Activated CD8-positive, alpha-beta memory T cell treated with anti-CD3 and anti-CD28 coated beads for 4 hours (primary cell): ENCODE results near the gene PLEKHG5.
"Not testable (repeated sequence)": the region's sequence is repeated elsewhere in the genome, so short reads cannot be mapped to it uniquely, and the experiment has no call there.

Experiments used
- DNase-seq, 2 donors: peaks; one replicate each; pipeline ENCODE4 v3.0.0-alpha.2; 2020; ENCODE audit warnings: low read depth in 2 of 2

Gene PLEKHG5

DNA sequence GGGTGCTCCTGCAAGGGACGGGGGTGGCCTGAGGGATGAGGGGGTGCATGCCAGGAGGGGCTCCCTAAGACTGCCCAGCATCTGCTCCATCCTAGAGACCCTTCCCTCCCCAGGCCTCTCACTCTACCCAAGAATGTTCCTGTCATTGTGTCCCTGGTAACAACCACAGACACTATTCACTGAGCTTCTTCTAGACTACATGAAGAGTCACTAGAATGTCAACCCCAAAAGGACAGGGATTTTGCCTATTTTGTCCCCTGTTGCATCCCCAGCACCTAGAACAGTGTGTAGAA lies 28.4 kb downstream of the PLEKHG5 start:
- no peak for DNase-seq

DNA sequence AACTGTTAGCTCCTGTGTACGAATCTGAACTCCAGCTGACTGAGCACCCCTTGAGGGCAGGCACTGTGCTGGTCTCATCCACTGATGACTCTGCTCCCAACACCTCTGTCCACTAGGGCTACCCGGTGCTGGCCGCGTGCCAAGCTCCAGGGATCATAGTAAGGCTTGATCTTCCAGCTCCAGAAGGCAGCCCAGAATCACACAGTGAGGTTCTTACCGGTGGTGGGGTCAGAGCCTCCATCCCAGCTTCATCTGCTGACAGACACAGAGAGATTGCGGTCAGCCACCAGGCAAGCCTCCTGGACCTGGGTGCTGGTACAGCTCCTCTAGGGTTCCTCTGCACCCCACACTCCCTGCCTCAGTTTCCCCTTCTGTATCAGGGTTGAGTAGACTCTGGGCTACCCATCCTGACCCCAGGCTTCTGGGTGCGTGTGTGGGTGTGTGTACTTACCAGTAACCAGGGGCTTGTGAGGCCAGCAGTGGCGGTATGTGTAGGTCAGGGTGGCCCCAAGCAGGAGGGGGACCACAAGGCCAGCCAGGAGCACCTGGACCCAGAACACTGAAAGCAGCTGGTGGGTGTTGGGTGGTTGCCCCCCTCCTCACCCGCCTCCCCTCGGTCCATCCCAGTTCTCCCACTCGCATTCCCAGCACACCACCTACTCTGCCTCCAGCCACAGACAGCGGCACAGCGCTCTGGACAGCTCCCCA lies 28.9 kb downstream of the PLEKHG5 start:
- DNase-seq: no peak

DNA sequence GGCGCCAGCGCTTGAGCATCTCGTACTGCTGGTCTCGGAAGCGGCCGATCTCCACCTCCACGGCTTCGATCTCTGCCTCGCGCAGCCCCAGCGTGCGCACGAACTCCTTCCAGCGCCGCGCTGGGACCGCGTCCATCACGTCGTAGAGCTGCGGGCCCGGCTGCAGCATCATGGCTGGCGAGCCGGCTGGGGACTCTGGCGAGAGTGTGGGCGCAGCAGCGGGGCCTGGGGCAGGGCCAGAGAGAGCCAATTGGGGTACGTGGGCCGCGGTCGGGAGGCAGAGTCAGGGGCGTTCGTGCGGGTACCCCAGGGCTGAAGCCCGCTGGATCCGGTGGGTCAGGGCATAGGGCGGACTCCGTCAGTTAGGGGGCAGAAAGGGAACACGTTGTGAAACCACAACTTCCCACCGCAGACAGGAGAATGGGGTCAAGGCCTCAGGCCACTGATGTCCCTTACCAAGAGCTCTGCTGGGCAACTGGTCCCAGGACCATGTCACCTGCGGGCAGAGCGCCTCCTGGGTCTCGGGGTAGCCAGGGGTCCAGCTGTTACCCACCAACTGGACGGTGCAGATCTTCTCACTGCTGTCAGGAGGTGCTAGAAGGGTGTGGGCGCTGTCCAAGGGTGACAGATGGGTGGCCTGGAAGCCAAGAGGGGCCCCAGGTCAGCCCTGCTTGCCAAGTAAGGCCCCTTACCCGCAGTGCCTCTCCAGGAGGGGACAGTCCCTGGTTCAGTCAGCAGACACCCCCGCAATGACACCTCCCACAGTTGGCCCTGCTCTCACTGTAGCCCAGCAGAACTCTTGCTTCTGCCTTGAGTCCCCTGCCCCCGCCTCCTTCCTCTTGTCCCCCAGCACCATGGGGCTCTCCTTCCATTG lies 29.7 kb downstream of the PLEKHG5 start:
- no peak for DNase-seq

DNA sequence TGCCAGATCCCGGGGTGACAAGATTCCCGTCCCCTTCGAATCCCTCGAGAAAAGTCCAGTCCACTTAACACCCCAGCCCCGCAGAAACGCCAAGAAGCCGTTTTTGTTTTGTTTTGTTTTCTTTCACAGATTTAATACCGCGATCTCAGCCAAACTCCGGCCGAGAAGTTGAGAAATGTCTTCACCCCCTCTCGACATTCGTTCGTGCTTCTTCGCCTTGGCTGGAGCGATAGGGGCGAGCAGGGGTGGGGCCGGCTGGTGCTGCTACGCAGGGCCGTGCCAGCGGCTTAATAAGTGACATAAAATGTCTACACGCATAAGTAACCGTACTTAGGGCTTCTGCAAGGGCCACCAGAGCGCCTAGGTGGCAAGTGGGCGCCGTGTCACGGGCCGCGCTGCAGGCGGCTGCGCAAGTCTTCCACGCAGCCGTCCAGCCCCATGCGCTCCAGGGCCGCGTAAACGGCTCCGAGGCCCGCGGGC lies 30.4 kb downstream of the PLEKHG5 start:
- DNase-seq: no peak

DNA sequence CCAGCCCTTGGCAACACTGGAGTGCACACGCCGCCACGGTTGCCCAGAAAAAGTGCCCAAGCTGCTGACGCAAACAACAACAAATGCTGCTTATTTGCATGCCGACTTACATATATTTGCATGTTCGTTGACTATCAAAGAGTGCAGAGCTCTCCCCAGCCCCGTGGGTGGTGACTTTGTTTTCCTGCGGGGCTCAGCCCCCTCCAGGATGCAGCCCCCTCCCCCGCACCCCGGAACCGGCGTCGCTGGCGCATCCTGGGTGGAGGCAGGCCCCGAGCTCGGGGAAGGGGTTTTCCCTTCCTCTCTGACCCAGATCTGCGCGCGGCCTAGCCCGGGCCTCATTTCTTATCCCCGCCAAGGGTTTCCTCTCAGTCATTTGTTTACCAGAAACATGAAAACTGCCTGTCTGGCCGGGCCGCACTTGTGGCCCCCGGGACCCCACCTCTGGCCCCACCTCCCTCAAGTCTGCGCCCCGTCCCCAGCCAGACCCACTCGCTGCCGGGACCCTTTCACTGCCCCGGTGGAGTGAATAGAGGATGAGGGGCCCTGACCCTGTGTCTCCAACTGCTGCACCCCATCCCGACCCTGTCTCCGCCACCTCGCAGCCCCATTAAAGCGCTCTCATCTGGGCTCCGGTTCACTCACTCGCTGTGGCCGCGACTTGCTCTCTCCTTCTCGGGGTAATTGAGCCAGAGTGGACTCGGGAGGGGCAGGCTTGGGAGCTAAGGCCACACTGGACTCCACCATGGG lies 31.0 kb downstream of the PLEKHG5 start:
- DNase-seq: peak; percentile 83 to 87

DNA sequence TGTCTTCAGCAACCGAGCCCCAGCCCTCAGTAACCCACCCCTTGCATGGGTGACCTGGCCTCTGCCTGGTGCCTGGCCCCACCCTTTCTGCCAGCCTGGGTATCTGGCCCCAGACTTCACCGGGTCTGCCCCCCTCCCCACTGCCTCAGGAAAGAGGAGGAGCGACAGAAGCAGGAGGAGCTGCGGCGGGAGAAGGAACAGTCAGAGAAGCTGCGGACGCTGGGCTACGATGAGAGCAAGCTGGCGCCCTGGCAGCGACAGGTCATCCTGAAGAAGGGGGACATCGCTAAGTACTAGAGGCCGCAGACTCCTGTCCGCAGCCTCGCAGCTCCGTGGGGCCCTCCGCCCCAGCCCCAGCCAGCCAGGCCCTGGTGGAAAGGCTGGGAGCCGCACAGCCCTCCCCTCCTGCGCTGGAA lies 31.6 kb downstream of the PLEKHG5 start:
- DNase-seq: no peak

DNA sequence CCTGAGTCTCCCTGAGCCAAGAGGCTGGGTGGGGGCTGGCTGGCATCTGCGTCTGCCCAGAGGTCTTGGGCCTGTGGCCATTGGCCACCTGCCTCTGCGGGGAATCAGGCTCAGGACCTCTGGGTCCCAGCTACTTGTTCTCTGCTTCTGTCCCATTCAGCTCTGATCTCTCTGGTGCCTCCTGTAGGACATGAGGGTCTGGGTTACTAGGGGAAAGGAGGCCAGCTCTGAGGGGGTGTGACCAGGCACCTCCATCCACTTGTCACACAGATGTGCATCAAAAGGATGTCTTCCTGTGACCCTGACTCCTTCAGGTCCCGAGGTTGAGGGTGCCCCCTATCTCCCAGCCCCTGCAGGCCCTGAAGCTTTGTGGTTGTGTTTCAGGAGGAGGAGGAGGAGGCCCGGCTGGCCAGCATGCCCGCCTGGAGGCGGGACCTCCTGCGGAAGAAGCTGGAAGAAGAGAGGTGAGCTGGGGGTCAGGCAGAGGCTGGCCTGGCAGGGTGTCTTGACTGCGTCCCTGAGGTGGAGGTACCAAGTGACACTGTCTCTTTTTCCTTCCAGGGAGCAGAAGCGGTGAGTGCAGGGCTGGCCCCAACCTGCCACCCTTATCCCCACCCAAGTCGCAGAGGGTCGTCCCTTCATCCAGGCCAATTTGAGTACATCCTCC lies 34.5 kb downstream of the PLEKHG5 start:
- no peak for DNase-seq

DNA sequence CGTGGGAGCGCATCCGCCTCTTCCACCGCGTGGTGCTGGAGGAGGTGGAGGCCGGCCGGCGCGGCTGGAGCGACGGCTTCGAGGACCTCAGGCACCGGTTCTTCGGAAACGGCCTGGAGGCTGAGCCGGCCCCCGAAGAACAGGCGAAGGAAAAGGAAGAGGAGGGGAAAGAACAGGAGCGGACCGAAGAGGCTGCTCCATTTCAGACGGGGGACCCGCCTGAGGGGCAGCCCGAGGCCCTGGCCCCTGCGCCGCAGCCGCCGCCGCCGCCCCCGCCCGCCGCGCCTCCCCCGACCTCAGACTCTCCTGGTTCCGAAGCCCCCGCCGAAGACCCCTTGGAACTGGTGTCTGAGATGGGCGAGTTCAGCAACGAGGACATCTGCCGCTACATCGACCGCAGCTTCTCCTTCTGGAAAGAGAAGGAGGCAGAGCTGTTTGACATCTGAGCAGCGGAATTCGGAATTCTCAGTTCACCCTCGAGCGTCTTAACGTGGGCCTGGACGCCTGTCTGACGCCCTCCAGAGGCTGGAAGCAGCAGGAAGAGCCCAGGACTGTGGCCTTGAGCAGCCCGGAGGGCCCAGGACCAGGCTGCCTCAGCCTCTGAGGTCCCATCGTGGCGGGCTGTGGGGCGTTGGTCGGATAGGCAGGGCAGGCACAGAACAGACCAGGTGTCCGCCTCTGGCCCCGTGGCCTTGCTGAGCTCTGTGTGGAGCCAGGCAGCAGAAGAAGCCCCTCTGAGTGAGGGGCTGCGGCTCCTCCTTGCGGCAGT lies 35.5 kb downstream of the PLEKHG5 start:
- not testable (repeated sequence) for DNase-seq

DNA sequence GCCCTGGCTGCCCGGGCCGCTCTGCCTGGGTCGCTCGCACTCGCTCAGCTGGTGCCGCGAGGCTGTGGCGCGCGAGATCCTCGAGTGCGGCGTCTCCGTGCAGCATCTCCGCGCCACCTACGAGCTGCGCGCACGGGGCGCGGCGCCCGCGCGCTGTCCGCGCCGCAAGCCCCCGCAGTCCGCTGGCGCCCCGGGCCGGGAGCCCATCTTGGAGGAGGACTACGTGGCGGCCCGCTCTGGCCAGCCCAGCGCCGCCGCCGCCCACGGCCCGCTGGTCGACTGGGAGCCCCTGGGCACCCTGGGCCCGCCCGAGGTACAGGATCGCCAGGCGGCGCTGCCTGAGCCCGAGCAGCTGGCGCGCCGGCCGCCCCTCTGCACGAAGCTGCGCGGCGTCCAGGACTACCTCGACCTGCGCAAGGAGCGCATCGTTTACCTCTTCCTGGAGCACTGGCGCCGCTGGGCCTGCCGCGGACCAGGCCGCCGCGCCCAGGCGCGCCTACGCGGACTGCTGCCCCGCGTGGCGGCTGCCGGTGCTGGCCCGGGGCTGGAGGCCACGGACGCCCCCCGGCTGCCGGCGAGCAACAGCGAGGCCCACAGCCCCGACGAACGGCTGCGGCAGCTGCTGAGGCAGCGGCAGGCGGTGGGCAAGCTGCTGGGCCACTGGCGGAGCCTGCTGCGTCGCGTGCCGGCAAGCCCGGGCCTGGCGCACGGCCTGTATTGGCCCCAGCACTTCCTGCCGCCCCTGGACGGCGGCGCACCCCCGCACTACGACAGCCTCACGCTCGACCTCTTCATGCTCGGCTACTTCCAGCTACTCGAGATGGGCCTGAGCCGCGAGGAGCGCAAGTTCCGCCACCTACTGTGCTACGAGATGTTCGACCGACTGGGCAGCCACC lies 36.4 kb downstream of the PLEKHG5 start:
- no peak for DNase-seq

DNA sequence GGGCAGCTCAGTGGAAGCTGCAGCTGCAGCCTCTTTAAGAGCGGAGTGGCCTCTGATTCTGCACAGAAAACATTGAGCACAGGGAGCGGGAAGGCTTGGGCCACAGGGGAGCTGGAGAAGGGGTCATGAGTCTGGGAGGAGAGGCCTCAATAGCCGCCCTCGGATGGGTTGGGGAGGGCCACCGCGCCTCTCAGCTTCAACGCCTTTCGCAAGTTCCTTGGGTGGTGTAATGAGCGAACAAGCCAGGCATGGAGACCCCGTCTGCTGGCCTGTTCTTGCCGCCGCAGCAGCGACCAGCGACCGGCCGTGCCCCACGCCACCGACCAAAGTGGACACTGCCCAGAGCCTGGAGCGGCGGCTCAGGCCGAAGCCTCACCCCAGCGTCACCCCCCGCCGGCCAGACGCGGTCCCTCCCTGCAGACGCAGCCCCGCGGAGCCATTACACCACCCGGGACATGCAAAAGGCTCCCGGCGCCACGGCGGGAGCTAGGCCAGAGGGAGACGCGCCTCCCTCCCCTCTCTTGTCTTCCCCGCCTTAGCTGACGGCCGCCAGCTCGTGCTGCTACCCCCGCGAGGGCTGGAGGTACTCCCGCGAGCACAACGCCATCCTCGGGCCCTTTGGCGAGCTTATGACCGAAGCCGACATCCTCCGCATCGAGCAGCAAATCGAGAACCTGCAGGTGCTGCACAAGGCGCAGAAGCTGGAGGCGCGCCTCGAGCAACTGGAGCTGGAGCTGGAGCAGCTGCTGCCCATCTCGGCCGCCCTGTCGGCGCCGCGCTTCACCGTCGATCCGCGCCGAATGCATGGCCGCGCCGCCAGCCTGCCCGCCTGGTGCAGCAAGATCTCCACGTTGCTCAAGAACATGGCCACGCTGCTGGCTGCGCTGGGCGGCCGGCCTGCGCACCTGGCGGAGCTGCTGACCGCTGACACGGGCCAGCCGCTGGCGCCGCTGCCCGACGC lies 37.3 kb downstream of the PLEKHG5 start:
- DNase-seq: not testable (repeated sequence)

DNA sequence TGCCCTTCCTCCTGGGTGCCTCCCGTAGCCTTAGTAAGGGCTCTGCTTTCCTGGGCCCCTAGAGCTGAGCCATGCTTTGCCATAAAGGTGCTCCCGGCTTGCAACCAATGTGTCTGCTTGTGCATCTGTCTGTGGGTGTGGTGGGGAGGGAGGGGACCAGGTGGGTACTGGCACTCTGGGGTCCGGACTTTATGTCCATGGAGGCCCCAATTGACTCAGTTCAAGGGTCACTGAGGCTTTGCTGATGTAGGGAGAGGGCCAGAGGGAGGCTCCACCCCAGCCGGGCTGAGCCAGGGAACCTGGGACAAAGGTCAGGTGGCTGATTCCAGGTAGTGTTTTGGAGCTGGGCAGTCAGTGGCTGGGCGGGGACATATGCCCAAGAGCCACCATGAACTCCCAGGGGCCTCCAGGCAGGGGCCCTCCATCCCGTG lies 40.5 kb downstream of the PLEKHG5 start:
- no peak for DNase-seq

DNA sequence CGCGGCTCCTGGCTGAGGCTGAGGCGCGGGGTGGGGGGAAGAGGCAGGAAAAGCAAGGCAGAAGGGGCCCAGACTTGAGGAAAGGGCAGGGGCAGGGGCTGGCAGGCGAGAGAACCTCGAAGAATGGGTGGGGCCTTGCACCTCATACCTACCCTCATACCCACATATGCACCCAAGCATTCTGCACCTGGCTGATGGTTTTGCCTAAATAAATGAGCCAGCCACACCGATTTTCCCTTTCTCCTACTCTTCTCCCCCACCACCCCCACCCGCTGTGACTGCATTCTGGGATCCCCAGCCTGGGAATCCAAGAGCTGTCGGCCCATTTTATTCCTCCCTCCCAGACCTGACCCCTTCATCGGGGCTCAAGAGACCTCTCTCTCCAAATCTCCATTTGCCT lies 41.0 kb downstream of the PLEKHG5 start:
- DNase-seq: not testable (repeated sequence)

DNA sequence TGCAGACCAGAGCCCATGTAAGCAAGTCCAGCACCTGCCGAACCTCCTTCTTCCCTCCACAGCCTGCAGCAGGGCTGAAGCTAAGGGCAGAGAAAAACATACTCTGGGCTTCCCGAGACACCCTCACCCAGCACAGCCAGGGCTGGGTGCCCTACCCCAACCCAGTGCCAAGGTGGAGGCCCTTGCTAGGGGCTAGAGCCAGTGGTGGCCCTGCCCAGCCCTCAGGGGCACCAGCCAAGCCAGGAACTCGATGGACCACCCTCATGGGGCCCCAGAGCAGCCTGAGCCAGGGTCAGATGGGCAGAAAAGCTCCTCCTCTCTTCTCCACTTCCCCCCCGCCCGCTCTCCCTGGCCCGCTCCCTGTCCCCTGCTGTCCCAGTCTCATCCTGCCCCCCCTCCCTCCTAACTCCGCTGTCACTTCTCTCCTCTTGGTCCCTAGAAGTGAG lies 41.4 kb downstream of the PLEKHG5 start:
- no peak for DNase-seq

DNA sequence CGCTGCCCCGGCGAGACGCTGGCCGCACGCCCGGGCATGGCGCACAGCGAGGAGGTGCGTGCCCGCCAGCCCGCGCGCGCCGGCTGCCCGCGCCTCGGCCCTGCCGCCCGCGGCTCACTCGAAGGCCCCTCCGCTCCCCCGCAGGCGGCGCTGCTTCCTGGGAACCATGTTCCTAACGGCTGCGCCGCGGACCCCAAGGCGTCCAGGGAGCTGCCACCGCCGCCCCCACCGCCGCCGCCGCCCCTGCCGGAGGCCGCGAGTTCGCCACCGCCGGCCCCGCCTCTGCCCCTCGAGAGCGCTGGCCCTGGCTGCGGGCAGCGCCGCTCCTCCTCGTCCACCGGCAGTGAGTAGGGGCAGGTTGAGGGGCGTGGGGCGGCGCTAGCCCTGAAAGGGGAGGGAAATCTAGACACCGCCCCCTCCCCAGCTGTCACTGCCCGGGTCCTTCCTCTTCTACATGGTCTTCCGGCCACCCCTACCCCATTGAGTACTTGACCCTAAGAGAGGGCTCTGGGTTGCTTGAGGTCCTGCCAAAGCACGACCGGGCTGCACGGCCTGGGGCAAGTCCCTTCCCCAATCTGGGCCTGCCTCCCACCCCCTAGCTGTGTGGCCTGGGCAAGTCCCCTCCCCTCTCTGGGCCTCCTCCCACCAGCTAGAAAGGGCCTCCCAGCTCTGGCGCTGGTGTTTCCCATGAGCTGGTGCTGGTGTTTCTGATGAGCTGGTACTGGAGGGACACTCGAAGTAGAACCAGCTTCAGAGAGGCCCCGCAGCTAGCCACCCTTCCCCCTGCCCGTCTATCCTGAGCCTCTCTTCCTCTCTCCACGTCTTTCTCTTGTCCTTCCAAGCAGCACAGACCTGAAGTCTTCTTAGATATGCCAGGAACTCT lies 42.5 kb downstream of the PLEKHG5 start:
- no peak for DNase-seq

DNA sequence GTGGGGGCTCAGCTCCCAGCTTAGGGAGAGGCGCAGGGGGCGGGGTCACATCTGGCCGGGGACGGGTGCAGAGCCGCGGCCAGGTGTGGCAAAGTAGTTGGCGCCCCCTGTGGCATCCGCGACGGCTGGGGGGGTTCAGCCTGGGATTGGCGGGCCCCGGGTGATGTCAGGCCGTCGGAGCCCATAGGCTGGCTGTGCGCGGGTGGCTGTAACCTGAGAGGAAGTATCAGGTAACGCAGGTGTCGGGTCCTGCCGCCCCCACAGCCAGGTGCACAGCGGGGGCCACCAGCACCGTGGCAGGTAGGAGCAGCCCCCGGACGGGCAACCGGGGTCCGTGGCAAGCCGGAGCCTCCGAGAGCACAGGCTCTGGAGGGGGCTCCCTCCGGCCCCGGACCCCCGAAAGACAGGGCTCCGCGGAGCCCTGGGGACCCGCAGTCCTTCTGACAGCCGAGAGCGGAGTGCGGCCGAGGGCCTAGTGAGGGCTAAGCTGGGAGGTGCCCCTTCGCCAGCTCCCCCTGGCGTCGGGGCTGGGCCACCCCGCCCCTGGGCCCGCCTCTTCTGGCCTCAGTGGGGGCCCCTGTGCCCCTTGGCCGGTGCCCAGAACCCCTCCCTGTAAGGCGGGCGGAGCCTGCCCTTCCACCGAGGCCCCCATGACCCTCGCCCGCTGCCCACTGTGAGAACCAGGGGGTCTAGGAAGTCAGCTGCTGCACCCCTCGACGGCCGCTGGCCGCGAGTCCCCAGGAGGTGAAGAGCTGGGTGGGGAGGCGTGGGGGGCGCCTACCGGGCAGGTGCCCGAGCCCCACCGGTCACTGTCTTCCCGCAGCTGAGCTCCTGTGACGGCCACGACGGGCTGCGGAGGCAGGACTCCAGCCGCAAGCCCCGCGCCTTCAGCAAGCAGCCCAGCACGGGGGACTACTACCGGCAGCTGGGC lies 43.4 kb downstream of the PLEKHG5 start:
- DNase-seq: no peak

DNA sequence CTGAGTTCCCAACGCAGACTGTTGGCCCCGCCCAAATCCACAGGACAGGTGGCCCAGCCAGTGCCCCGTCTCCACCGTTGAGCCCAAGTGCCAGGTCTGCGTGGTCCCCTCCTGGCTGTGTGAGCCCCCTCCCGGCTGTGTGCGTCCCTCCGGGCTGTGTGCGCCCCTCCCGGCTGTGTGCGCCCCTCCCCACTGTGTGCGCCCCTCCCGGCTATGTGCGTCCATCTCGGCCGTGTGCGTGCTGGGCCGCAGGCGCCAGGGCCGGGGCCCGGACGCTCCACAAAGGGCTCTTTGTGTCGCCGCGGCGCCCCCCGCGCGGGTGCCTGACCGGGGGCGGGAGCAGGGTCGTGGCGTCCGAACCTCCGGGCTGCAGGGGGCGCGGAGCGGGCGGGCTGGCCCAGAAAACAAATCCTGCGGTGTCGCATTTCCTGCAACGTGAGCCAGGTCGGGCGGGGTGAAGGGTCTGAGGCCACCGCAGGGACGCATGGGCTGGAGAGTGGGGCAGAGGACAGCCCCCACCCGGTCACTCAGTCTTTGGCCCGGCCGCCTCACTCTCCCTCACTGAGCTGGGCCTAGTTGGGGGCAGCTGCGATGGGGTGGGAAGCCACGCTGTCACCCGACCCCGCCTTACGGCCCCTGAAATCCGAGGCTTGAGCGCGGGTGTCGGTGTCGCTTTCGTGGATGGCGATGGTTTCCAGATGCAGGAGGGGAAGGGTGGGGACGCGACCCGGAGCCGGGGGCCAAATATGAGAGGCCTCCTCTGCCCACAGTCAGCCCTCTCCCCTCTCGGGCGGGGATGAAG lies 44.2 kb downstream of the PLEKHG5 start:
- no peak for DNase-seq
